GM21619 (cell line): Measurements from ENCODE around the gene TIFAB.

Experiments
- ATAC-seq: cut with Tn5 transposase; IDR thresholded peaks from one replicate; pipeline ENCODE4 v1.9.1; 2021; ENCODE audit not compliant: unreplicated experiment

TIFAB gene

DNA sequence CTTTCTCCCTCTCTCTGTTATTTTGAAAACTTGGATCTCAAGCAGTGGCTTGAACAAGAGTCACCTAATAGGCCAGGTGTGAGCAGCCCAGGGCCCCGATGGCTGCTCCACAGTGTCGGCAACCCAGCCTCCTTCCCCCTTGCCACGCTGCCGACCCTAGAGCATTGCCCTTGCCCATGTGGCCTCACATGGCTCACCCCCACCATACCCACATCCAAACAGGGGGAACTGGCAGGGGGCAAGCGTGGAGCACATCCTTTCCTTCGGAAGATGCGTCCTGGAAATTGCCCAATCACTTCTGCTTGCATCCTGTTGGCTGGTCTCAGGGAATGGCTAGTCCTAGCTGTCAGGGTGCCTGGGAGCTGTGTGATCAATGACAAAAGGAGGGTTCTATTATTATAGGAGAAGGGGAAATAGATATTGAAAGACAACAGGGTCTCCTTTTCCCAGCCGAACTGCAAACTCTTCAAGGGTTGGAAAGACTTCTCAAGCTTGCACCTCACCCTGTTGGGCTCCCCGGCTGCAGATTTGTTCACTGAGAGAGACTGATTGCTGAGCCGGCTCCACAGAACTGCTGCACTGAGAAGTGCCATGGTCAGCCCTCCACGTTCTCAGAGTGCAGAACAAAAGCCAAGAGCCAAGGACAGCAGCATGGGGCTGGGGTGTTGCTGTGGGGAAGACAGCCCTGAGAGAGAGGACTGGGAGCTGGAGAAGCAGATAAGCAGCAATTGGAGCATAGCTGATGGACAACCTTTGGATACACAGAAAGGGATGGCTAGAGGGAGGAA, 8.3 kb upstream of the TIFAB start:
- ATAC-seq = no peak

- ATAC-seq = no peak
Measured at GRCh38 chr5:135458921-135459331, 6.8 kb upstream of the TIFAB start.

DNA sequence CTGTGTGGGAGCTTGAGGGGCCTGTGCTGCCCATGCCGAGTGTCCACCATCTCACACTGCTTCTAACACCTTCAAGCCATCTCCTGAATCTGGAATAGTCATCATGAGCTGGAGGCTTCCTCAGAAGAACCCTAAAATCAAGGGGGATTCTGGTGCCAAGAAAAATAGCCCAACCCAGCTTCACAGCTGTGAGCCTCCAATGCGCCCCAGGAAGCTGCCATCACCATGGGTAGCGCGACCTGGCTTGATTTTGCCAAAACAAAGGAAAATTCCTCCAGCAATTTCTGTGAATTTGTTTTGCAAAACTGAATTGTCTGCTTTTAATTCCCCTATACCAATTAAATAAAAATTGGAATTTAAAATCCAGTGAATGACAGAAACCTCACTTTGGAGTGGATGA, 6.2 kb upstream of the TIFAB start:
- no peak for ATAC-seq

- peak; percentile 62 for ATAC-seq
Measured at GRCh38 chr5:135457424-135458071, 5.4 kb upstream of the TIFAB start.

DNA sequence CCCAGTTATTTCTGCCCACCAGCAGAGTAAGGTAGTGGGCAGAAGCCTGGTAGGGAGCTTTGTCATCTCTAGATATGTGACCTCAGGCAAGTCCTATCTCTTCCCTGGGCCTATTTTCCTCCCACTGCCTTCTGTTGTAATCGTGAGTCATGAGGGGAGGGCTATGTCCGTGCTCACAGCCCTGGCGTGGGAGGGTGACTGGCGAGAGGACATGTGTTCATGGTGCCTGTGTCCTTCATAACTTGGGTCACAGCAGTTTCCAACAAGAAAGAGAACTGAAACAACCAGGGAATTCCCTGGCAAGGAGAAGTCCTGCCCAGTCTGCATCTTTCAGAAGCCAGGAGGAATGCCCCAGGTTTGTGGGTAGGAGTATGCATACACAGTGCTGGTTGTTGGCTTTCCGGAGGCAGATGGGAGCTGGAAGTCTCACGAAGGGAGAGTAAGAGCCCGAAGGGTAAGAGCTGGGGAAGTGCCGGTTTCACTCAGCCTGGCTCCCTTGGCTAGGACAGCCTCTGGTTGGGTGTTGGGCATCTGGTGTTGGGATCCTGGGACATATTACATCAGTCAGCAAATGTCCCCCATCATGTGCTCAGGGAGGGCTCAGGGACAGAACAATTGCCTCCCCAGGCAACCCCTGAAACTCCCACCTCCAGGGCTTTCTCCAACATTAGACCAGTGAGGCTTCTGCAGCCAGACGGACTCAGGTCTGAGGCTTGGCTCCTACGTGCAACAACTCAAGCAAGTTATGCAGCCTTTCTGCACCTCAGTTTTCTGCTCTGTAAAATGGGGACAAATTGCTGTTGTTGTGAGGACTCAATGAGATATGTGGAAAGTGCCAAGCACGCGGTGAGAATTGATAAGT, 4.3 kb upstream of the TIFAB start:
- ATAC-seq = peak; percentile 60

- no peak for ATAC-seq
Measured at GRCh38 chr5:135455876-135456237, 3.7 kb upstream of the TIFAB start.

GRCh38 chr5:135454946-135455345, 2.8 kb upstream of the TIFAB start:
- no peak for ATAC-seq

- no peak for ATAC-seq
Measured at GRCh38 chr5:135453613-135454012, 1.5 kb upstream of the TIFAB start.

DNA sequence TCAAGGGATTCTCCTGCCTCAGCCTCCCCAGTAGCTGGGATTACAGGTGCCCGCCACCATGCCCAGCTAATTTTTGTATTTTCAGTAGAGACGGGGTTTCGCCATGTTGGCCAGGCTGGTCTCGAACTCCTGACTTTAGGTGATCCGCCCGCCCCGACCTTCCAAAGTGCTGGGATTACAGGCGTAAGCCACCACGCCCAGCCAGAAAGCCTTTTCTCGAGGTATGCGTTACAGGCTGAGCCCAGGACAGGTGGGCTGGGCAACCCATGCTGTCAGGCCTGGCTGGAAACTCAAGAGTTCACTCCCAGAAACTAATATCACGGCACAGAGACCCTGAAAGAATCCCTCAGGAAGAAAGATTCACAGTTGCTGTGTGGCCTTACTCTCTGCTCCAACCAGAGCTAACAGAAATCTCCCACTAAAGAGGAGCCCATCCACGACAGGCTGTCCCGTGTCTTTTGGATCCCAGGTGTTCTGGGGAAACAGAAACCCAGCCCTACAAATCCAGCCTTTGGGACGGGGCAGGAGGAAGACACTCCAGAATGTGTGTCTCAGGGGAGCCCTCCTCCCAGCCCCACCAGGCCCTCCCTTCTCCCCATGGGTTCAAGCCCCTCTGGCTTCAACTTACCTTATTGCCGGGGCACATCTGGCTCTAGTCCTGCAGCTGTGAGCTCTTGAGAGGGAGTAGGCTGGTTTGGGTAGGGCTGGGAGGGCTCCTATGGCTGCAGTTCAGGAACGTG, 400 bp downstream of the TIFAB start:
- no peak for ATAC-seq

- no peak for ATAC-seq
Measured at GRCh38 chr5:135450952-135451351, 1.2 kb downstream of the TIFAB start.

GRCh38 chr5:135450336-135450735, 1.8 kb downstream of the TIFAB start:
- ATAC-seq = no peak

GRCh38 chr5:135449644-135450043, 2.5 kb downstream of the TIFAB start:
- ATAC-seq = no peak

DNA sequence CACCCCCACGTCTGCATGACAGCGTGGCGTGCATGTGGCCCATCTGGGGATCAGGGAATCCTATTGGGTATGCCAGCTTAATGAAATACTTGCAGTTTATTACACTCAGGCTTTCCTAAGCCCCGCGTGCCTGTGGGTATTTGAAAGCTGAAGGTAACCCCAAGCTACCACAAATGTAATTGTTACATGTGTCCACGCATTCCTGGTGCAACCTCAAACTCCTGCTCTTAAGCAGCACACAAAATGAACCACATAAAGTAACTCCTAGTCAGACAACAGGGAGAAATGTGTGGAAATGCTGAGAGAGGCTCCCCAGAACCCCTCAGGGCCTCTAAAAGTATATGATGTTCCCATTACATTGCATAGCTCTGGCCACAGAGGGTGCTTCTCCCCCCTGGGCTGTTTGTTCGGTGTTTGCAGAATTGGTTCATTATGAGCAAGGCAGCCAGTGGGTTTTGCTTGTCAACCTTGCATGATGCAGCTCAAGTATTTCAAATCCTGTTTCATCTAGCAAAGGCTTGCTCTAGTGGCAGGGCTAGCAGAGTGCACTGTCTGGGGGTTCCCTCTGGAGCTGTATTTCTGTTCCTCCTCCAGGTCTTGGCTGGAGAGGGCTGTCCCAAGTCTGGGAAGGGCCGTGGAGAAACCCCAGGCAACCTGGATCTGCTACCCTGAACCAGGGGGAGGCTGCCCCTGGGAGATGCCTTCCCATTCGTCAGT, 3.2 kb downstream of the TIFAB start:
- ATAC-seq = no peak

- ATAC-seq = no peak
Measured at GRCh38 chr5:135448071-135448739, 3.9 kb downstream of the TIFAB start.

DNA sequence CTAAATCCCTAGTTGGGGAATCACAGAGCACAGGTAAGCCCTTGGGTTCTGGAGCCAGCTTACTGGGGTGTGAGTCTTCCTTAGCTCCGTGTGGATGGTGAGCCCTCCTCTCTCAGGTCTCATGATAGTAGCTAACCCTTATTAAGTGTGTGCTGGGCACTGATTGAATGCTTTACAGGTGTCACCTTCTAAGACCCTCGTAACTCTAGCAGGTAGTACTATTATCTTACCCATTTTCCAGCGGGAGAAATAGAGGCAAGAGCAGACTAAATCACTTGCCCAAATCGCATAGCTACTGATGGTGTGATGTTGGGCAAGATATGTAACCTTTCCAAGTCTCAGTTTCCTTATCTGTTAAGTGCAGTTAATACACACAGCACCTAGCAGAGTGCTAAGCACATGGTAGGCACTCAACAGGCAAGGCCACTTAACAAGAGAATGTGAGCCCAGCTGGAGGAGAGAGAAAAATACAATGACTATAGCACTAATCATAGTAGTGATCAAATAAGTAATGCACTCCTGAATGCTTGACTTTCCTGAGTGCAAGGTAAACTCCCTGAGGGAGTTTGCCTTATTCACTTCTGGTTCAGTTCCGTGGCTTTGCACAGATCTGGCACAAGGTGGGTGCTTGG, 4.7 kb downstream of the TIFAB start, which contains the start of gene DCANP1:
TSS of gene DCANP1 (minus strand) at position 51 of the 632 bp plus-strand sequence. CDS start 240 bp downstream, outside the sequence.
- ATAC-seq = no peak

GRCh38 chr5:135446615-135447014, 5.5 kb downstream of the TIFAB start:
- ATAC-seq = no peak

DNA sequence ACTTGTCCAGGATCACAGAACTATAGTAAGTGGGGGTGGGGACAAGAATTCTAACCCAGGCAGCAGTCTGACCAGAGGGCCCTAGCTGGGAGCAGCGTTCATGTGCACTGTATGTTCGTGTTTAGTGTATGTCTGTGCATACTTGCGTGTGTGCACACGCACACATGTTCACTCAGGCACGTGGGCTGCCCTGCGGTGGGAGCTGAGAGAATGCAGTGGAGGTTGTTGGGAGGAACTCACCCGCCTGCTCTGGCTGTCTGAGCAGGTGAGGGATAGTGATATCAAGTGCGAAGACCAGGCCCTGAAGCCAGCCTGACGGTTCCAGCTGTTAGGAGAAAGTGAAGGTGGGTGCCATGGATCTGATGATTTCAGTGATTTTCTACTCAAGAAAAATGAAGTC, 5.9 kb downstream of the TIFAB start:
- ATAC-seq = no peak

- no peak for ATAC-seq
Measured at GRCh38 chr5:135445306-135445985, 6.7 kb downstream of the TIFAB start.

- ATAC-seq = no peak
Measured at GRCh38 chr5:135444881-135445280, 7.3 kb downstream of the TIFAB start.
